OCI-LY7 (cell line): ENCODE results near the gene CDK14. TPM values are rescaled to one million over a fixed set of nuclear protein-coding genes. Genes with fewer than 3 reads are reported as not detected.

Experiments used
- BruUV-seq: library from RNA; stranded (reverse); fragments of 400-500 nt; replicated peaks from 2 replicates; lab custom pipeline; 2021; lab: Mats Ljungman, UMichigan
- CTCF ChIA-PET: fragments of 300-600 bp; sonication (Branson Sonifier 250); formaldehyde crosslinking; loops from one replicate; lab custom pipeline; 2022; ENCODE audit warnings: antibody characterized with exemption; ENCODE audit not compliant: unreplicated experiment; lab: Charles Lee
- POLR2A ChIA-PET: fragments of 300-600 bp; sonication (Branson Sonifier 250); formaldehyde crosslinking; loops from one replicate; lab custom pipeline; 2022; ENCODE audit warnings: antibody characterized with exemption; lab: Charles Lee
- DNase-seq: peaks from one replicate; pipeline ENCODE4 v3.0.0-alpha.2; 2015; ENCODE audit warnings: low spot score
- H2AFZ ChIP-seq: fragments of 200-600 bp; sonication (generic), shearing (Covaris generic); 2 replicates; pipeline ENCODE4 v1.6.1; 2014; ENCODE audit warnings: mild to moderate bottlenecking, antibody characterized with exemption, low read length, moderate library complexity
- H3K27ac ChIP-seq: fragments of 200-600 bp; sonication (generic); 2 replicates; pipeline ENCODE4 v1.5.1; 2014; ENCODE audit warnings: mixed run types, low read depth, mild to moderate bottlenecking, moderate library complexity, low read length, inconsistent platforms; ENCODE audit not compliant: poor library complexity, severe bottlenecking
- H3K36me3 ChIP-seq: fragments of 200-600 bp; sonication (generic); 2 replicates; pipeline ENCODE4 v1.6.1; 2014; ENCODE audit warnings: mild to moderate bottlenecking, antibody characterized with exemption, low read length, moderate library complexity, mixed read lengths; ENCODE audit not compliant: insufficient read depth
- H3K4me1 ChIP-seq: fragments of 200-600 bp; sonication (generic); 2 replicates; pipeline ENCODE4 v1.5.1; 2014; ENCODE audit warnings: mild to moderate bottlenecking, low read length; ENCODE audit not compliant: insufficient read depth, poor library complexity, severe bottlenecking
- H3K4me2 ChIP-seq: fragments of 200-600 bp; sonication (generic); 2 replicates; pipeline ENCODE4 v1.6.1; 2014; ENCODE audit warnings: mild to moderate bottlenecking, low read length
- H3K4me3 ChIP-seq: fragments of 200-600 bp; sonication (generic); 2 replicates; pipeline ENCODE4 v1.5.1; 2014; ENCODE audit warnings: mild to moderate bottlenecking, low read depth, low read length; ENCODE audit not compliant: poor library complexity, severe bottlenecking
- H3K79me2 ChIP-seq: fragments of 200-600 bp; sonication (generic); 2 replicates; pipeline ENCODE4 v1.6.1; 2016; ENCODE audit warnings: low read depth, mild to moderate bottlenecking, low read length, moderate library complexity, mixed read lengths; ENCODE audit not compliant: insufficient read depth
- H3K9me2 ChIP-seq: fragments of 200-600 bp; sonication (generic); 2 replicates; pipeline ENCODE4 v1.6.1; 2016; ENCODE audit warnings: mild to moderate bottlenecking, low read length, mixed read lengths; ENCODE audit not compliant: insufficient read depth
- H3K9me3 ChIP-seq: fragments of 200-600 bp; sonication (generic); 2 replicates; pipeline ENCODE4 v1.6.1; 2014; ENCODE audit warnings: mild to moderate bottlenecking, mixed run types, low read length, mixed read lengths
- H4K20me1 ChIP-seq: fragments of 200-600 bp; sonication (generic); 2 replicates; pipeline ENCODE4 v1.6.1; 2014; ENCODE audit warnings: mild to moderate bottlenecking, antibody characterized with exemption, low read length, moderate library complexity, mixed read lengths; ENCODE audit not compliant: insufficient read depth
- CTCF ChIP-seq: fragments of 200-600 bp; sonication (generic); conservative IDR thresholded peaks from 2 replicates; pipeline ENCODE4 v1.5.1; 2014; ENCODE audit warnings: mild to moderate bottlenecking, antibody characterized with exemption, low read length, moderate library complexity, mixed read lengths
- EZH2phosphoT487 ChIP-seq: fragments of 200-600 bp; sonication (generic); IDR thresholded peaks from 2 replicates; pipeline ENCODE4 v1.6.1; 2018; ENCODE audit warnings: low read depth, borderline replicate concordance, mild to moderate bottlenecking, mixed run types, antibody characterized with exemption, low read length, moderate library complexity, mixed read lengths
- intact Hi-C: fragments of 100-400 bp; cut with micrococcal nuclease; formaldehyde crosslinking; loops from one replicate; pipeline ENCODE4 v1.10.0; 2022; ENCODE audit not compliant: unreplicated experiment
- total RNA-seq, 2 experiments: library from RNA; depleted of rRNA in 1 of 2; stranded (reverse); fragments of >200 nt in 1 of 2; shearing (Covaris generic) in 1 of 2; gene quantifications; 2 replicates each; pipeline ENCODE4 v1.2.3, GENCODE V29; 2014 to 2022

Gene CDK14
- total RNA-seq, 2 experiments from 2014 or later = 90.7 to 111 TPM

DNA sequence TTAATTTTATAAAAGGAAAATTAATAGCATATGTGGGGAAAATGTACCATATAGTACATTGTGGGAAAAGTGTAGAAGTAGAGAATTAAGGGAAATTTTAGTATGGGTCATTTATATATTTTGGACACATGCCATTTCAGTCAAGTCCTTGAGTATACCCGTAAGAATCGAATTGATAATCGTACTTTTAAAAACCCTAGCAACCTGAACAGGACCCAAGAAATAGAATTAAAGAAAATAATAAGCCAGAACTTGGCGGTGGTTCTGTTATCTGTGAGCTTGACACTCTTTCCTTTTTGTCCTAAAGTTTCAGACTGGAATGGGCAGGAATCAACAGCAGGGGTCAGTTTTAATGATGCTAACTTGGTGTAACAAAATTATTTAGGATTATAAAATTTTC is 221.0 kb downstream of the CDK14 start:
- no peaks in the 10 kb centered on the region for H4K20me1 ChIP-seq
- no peak overlapping the region for H3K4me3 ChIP-seq
- no peaks in the 10 kb centered on the region for H3K4me1 ChIP-seq
- TF ChIP-seq EZH2phosphoT487 (no peak), CTCF (no peak)
- 0 out of 2 replicates have a peak, but pooled peaks cover 6% of the 10 kb centered on the region for H3K9me3 ChIP-seq
- no peak overlapping the region for H2AFZ ChIP-seq
- BruUV-seq = no TSS peak
- peaks cover 46% of the 10 kb centered on the region for H3K36me3 ChIP-seq
- no peaks in the 10 kb centered on the region; the same call in 1 of the 2 replicates for H3K79me2 ChIP-seq
- intact Hi-C loops = no loop called here
- CTCF ChIA-PET = no interaction called here
- H3K4me2 ChIP-seq = no peak overlapping the region
- DNase-seq = no peak
- POLR2A ChIA-PET = interaction anchor here (0.8 to 1.1 kb wide), 2 partner anchors 13 to 112 kb away, joined by 4 read pairs; no protein-coding TSS in a partner anchor
- no peak overlapping the region for H3K27ac ChIP-seq
- no peaks in the 10 kb centered on the region for H3K9me2 ChIP-seq

DNA sequence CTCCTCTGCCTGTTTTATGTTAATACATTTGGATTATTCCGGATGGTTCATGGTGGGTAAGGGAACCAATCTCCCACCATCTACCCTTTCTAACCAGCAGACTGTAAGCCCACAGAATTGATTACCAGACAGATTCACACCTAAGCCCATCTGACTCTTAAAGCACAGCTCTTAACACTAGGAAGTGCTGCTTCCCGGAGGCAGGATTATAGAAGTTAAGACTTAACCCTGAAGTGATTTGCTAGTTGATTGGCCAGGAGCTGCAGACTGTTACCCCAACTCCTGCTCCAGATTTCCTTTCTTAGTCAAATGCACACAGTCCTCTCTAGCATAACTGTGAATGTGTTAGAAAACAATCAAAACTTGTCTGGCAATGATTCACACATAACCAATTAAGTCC is 221.7 kb downstream of the CDK14 start:
- ChIA-PET CTCF (no interaction called here), POLR2A (interaction anchor here (0.8 to 1.1 kb wide), 2 partner anchors 28 to 112 kb away, joined by 3 to 4 read pairs; no protein-coding TSS in a partner anchor)
- H3K9me2 ChIP-seq = no peaks in the 10 kb centered on the region
- TF ChIP-seq EZH2phosphoT487 = no peak
- TF ChIP-seq CTCF = no peak
- 0 out of 2 replicates have a peak, but pooled peaks cover 6% of the 10 kb centered on the region for H3K9me3 ChIP-seq
- intact Hi-C loops = no loop called here
- peaks cover 53% of the 10 kb centered on the region for H3K36me3 ChIP-seq
- H2AFZ ChIP-seq = no peak overlapping the region
- DNase-seq = no peak
- no peak overlapping the region for H3K4me2 ChIP-seq
- no peaks in the 10 kb centered on the region; the same call in 1 of the 2 replicates for H3K79me2 ChIP-seq
- H3K4me1 ChIP-seq = no peaks in the 10 kb centered on the region
- no peak overlapping the region for H3K27ac ChIP-seq
- no peaks in the 10 kb centered on the region for H4K20me1 ChIP-seq
- no TSS peak for BruUV-seq
- H3K4me3 ChIP-seq = no peak overlapping the region

DNA sequence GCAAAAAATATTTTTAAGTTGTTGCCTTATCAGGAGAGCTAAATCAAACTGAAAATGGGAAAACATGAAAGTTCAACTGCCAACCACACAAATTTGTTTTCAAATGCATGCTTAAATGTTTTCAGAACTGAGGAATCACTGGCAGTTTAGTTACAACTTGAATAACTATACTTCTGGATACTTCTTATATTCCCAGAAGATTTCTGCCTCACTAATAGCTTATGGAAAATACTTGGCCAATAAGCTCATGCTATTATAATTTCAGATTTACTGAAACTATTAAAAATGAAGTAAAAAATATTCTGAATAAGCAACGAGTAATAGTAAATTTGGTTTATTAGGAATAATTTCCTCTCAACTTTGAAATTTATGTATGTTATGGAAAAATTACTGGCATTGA is 222.2 kb downstream of the CDK14 start:
- POLR2A ChIA-PET = interaction anchor here (0.8 to 1.1 kb wide), 2 partner anchors 27 to 111 kb away, joined by 3 to 4 read pairs; no protein-coding TSS in a partner anchor
- no peaks in the 10 kb centered on the region for H4K20me1 ChIP-seq
- intact Hi-C loops = no loop called here
- H3K79me2 ChIP-seq = no peaks in the 10 kb centered on the region; the same call in 1 of the 2 replicates
- DNase-seq = no peak
- no peak overlapping the region for H3K27ac ChIP-seq
- no peaks in the 10 kb centered on the region for H3K9me2 ChIP-seq
- H3K4me1 ChIP-seq = no peaks in the 10 kb centered on the region
- TF ChIP-seq EZH2phosphoT487 (no peak), CTCF (no peak)
- H3K9me3 ChIP-seq = 0 out of 2 replicates have a peak, but pooled peaks cover 6% of the 10 kb centered on the region
- H3K4me3 ChIP-seq = no peak overlapping the region
- no peak overlapping the region for H3K4me2 ChIP-seq
- H2AFZ ChIP-seq = no peak overlapping the region
- H3K36me3 ChIP-seq = peaks cover 58% of the 10 kb centered on the region
- CTCF ChIA-PET = no interaction called here
- BruUV-seq = no TSS peak
